CD14-positive monocyte (primary cell): ENCODE measurements around the gene KSR1. TPM values are rescaled to one million over a fixed set of nuclear protein-coding genes. Genes with fewer than 3 reads are reported as not detected.

Source experiments
- DNase-seq, 3 donors: peaks; one replicate each; pipeline ENCODE4 v3.0.0-alpha.2; 2011 to 2022
- H2AFZ ChIP-seq: 2 replicates; pipeline ENCODE4 v1.6.0; 2012; ENCODE audit warnings: mild to moderate bottlenecking, low read depth, low read length, inconsistent platforms; ENCODE audit not compliant: insufficient read depth, poor library complexity, severe bottlenecking
- H3K27ac ChIP-seq, 2 donors: 1 replicate in 1 of 2; 2 replicates in 1 of 2; pipeline ENCODE4 v1.5.1; 2012 to 2013; ENCODE audit warnings: low read length in 2 of 2, control low read depth in 1 of 2, inconsistent platforms in 1 of 2, low read depth in 1 of 2, mild to moderate bottlenecking in 1 of 2
- H3K27me3 ChIP-seq, 2 donors: one replicate each; pipeline versions ENCODE4 v1.6.0 to v1.6.1; 2011 to 2013; ENCODE audit warnings: low read length in 2 of 2; ENCODE audit not compliant: control insufficient read depth in 2 of 2, insufficient read depth in 2 of 2
- H3K36me3 ChIP-seq, 2 donors: replicated peaks in 1 of 2; 1 replicate in 1 of 2; 2 replicates in 1 of 2; pipeline versions ENCODE4 v1.5.1 to v1.6.1; 2012 to 2013; ENCODE audit warnings: low read length in 2 of 2, control low read depth in 1 of 2, inconsistent platforms in 1 of 2, mild to moderate bottlenecking in 1 of 2; ENCODE audit not compliant: insufficient read depth in 2 of 2, control insufficient read depth in 1 of 2
- H3K4me1 ChIP-seq, 2 donors: 1 replicate in 1 of 2; 2 replicates in 1 of 2; pipeline versions ENCODE4 v1.5.1 to v1.6.1; 2012 to 2013; ENCODE audit warnings: low read length in 2 of 2, control low read depth in 1 of 2, inconsistent platforms in 1 of 2, mild to moderate bottlenecking in 1 of 2, moderate library complexity in 1 of 2; ENCODE audit not compliant: insufficient read depth in 2 of 2, control insufficient read depth in 1 of 2
- H3K4me2 ChIP-seq: replicated peaks from 2 replicates; pipeline ENCODE3; 2012; ENCODE audit warnings: low read length, moderate library complexity, mild to moderate bottlenecking; ENCODE audit not compliant: poor library complexity, severe bottlenecking; ENCODE audit errors: extremely low read depth
- H3K4me3 ChIP-seq, 3 experiments: fragments of 200-600 bp in 1 of 3; sonication (generic) in 1 of 3; replicated peaks in 1 of 3; 1 replicate in 2 of 3; 2 replicates in 1 of 3; pipeline ENCODE4 v1.5.1; 2011 to 2013; ENCODE audit warnings: low read length in 3 of 3, mild to moderate bottlenecking in 3 of 3, control low read depth in 2 of 3, low read depth in 2 of 3, inconsistent platforms in 1 of 3, moderate library complexity in 1 of 3
- H3K79me2 ChIP-seq: 2 replicates; pipeline ENCODE4 v1.6.0; 2012; ENCODE audit warnings: mild to moderate bottlenecking, control low read depth, inconsistent platforms, low read length, moderate library complexity; ENCODE audit not compliant: insufficient read depth
- H3K9ac ChIP-seq: 2 replicates; pipeline ENCODE4 v1.6.0; 2017; ENCODE audit warnings: low read length, mild to moderate bottlenecking; ENCODE audit not compliant: insufficient read depth, poor library complexity, severe bottlenecking
- H3K9me3 ChIP-seq, 2 donors: replicated peaks in 1 of 2; 1 replicate in 1 of 2; 2 replicates in 1 of 2; pipeline versions ENCODE4 v1.5.1 to v1.6.1; 2012 to 2013; ENCODE audit warnings: low read length in 2 of 2, control low read depth in 1 of 2; ENCODE audit not compliant: control insufficient read depth in 1 of 2, insufficient read depth in 1 of 2
- H4K20me1 ChIP-seq: 2 replicates; pipeline ENCODE4 v1.6.0; 2012; ENCODE audit warnings: mild to moderate bottlenecking, low read length, control low read depth, moderate library complexity; ENCODE audit not compliant: insufficient read depth
- H3K27ac Mint-ChIP-seq, 7 donors: one replicate each; pipeline ENCODE4 v1.8.0; 2020; ENCODE audit warnings: mild to moderate bottlenecking in 7 of 7, mixed read lengths in 7 of 7, moderate library complexity in 6 of 7, inconsistent platforms in 2 of 7
- H3K27me3 Mint-ChIP-seq, 3 donors: one replicate each; pipeline ENCODE4 v1.8.0; 2021 to 2022; ENCODE audit warnings: low read depth in 3 of 3, mild to moderate bottlenecking in 3 of 3, mixed read lengths in 3 of 3, moderate library complexity in 3 of 3, inconsistent platforms in 1 of 3
- H3K36me3 Mint-ChIP-seq, 2 donors: one replicate each; pipeline ENCODE4 v1.8.0; 2020; ENCODE audit warnings: mixed read lengths in 2 of 2, inconsistent platforms in 1 of 2, mild to moderate bottlenecking in 1 of 2
- H3K4me1 Mint-ChIP-seq: one replicate; pipeline ENCODE4 v1.8.0; 2020; ENCODE audit warnings: mild to moderate bottlenecking, mixed read lengths
- H3K4me3 Mint-ChIP-seq, 2 donors: one replicate each; pipeline ENCODE4 v1.8.0; 2020; ENCODE audit warnings: mild to moderate bottlenecking in 2 of 2, mixed read lengths in 2 of 2, moderate library complexity in 1 of 2
- H3K9me3 Mint-ChIP-seq, 7 donors: one replicate each; pipeline ENCODE4 v1.8.0; 2020 to 2022; ENCODE audit warnings: mixed read lengths in 7 of 7, mild to moderate bottlenecking in 6 of 7, moderate library complexity in 6 of 7, inconsistent platforms in 2 of 7
- WGBS: methylation state at CpG from one replicate; pipeline ENCODE4 v1.1.5; 2013; ENCODE audit warnings: missing lambda C conversion rate; ENCODE audit not compliant: insufficient coverage; 5-methylcytosine and 5-hydroxymethylcytosine counted together
- intact Hi-C, 2 donors: fragments of 100-400 bp; cut with micrococcal nuclease; formaldehyde crosslinking; loops; one replicate each; pipeline versions ENCODE4 v1.15.0 to v1.15.1; 2023
- polyA plus RNA-seq, 3 donors: library from polyadenylated mRNA; depleted of rRNA in 1 of 3; unstranded in 2 of 3; stranded (reverse) in 1 of 3; fragments of 300-500 nt in 2 of 3; fragments of >200 nt in 1 of 3; fragmentation: Illumina TruSeq in 2 of 3; gene quantifications; 1 replicate in 2 of 3; 2 replicates in 1 of 3; pipeline ENCODE4 v1.2.3, GENCODE V29; 2012 to 2021
- TF ChIP-seq, protein P1 (sequence below): fragments of 200-600 bp; IDR thresholded peaks from one replicate; pipeline ENCODE4 v1.8.0; 2022; ENCODE audit warnings: antibody characterized with exemption, mild to moderate bottlenecking

KSR1 gene
- polyA plus RNA-seq, 3 donors, result 1.2 to 111 (median 4.2) TPM

DNA sequence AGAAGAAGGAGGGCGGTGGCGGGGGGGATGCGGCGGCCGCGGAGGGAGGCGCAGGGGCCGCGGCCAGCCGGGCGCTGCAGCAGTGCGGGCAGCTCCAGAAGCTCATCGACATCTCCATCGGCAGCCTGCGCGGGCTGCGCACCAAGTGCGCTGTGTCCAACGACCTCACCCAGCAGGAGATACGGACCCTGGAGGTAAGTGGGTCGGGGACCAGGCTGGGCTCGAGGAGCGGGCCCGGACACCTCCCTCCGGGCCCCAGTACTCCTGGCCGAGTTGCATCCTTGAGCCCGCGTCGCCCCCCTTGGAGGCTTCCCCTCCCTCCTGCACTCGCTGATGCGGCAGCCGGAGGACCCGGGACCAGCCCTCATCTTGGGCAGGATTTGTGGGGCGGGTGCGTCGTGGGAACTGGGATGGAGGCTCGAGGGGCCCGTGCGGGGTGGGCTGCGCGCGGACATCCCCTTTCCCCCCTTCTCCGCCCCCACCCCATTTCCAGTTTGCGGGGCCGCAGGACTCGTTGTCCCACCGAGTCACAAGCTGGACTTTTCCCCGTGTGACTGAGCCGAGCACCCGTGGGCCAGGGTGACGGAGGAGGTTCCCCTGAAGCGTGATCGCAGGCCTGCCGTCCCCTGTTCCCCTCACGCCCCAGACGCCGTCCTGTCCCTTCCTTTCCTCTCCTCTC, 572 bp downstream of the KSR1 start:
- Histone ChIP-seq H3K36me3 (peaks cover 7% of the 10 kb centered on the region in 2 donors), H3K79me2 (peaks cover 54% of the 10 kb centered on the region), H4K20me1 (peaks cover 47% of the 10 kb centered on the region), H3K4me2 (peak overlapping the region; percentile 99), H3K9ac (peak overlapping the region; percentile 84), H2AFZ (peak overlapping the region; percentile 95), H3K27me3 (no peaks in the 10 kb centered on the region), H3K27ac (peak overlapping the region; percentile 38 to 81), H3K9me3 (no peaks in the 10 kb centered on the region), H3K4me3 (peak overlapping the region; percentile 54 to 89 (median 83)), H3K4me1 (peaks cover 19 to 23% of the 10 kb centered on the region in 2 donors)
- Mint-ChIP-seq H3K36me3 (peaks cover 15 to 22% of the 10 kb centered on the region in 2 donors), H3K4me1 (peaks cover 44% of the 10 kb centered on the region), H3K27me3 (peaks cover 2 to 8% (median 5%) of the 10 kb centered on the region in 3 donors), H3K27ac (peak overlapping the region; percentile 73 to 90 (median 86)), H3K9me3 (peaks cover 0 to 2% (median 0%) of the 10 kb centered on the region in 7 donors), H3K4me3 (peak overlapping the region; percentile 93 to 97)
- intact Hi-C loops, result loop anchor here (2.0 to 5.0 kb wide), 3 partner anchors 35 to 75 kb away; no protein-coding TSS in a partner anchor
- TF ChIP-seq, protein P1, sequence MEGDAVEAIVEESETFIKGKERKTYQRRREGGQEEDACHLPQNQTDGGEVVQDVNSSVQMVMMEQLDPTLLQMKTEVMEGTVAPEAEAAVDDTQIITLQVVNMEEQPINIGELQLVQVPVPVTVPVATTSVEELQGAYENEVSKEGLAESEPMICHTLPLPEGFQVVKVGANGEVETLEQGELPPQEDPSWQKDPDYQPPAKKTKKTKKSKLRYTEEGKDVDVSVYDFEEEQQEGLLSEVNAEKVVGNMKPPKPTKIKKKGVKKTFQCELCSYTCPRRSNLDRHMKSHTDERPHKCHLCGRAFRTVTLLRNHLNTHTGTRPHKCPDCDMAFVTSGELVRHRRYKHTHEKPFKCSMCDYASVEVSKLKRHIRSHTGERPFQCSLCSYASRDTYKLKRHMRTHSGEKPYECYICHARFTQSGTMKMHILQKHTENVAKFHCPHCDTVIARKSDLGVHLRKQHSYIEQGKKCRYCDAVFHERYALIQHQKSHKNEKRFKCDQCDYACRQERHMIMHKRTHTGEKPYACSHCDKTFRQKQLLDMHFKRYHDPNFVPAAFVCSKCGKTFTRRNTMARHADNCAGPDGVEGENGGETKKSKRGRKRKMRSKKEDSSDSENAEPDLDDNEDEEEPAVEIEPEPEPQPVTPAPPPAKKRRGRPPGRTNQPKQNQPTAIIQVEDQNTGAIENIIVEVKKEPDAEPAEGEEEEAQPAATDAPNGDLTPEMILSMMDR, result no peak
- under 1% methylated on average over 54 of the region's 57 CpGs for WGBS
- peak in 1 of 3 donors; percentile 40 for DNase-seq

DNA sequence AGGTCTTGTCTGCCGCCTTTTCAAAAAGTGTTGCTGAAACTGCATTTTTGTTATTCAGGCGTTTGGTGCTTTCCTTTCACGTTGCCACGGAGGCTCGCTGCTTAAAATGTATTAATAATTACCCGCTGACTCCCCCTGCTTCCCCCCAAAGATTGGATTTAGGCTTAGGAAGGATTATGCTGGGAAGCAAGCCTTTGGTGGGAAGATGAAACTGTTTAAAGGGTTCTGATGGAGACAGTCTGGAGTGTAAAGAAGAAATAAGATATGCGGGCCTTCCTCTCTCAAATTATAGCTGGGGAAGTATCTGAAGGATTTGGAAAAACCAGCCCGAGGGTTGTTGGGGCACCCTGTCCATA, 1.1 kb downstream of the KSR1 start:
- 0% methylated on average over 3 of the region's 8 CpGs for WGBS
- H2AFZ ChIP-seq, result peak overlapping the region; percentile 95
- peak overlapping the region; percentile 54 to 89 (median 83) for H3K4me3 ChIP-seq
- Mint-ChIP-seq H3K4me1 (peaks cover 49% of the 10 kb centered on the region), H3K9me3 (peaks cover 0 to 2% (median 0%) of the 10 kb centered on the region in 7 donors), H3K27me3 (peaks cover 2 to 8% (median 5%) of the 10 kb centered on the region in 3 donors), H3K4me3 (peak overlapping the region; percentile 93 to 97), H3K36me3 (peaks cover 15 to 22% of the 10 kb centered on the region in 2 donors), H3K27ac (peak overlapping the region; percentile 73 to 90 (median 86))
- H3K27ac ChIP-seq, result peak overlapping the region; percentile 38 to 81
- H3K27me3 ChIP-seq, result no peaks in the 10 kb centered on the region
- H4K20me1 ChIP-seq, result peaks cover 52% of the 10 kb centered on the region
- TF ChIP-seq, protein P1, result no peak
- peaks cover 19 to 23% of the 10 kb centered on the region in 2 donors for H3K4me1 ChIP-seq
- intact Hi-C loops, result loop anchor here (2.0 to 5.0 kb wide), 3 partner anchors 35 to 75 kb away; no protein-coding TSS in a partner anchor
- H3K9me3 ChIP-seq, result no peaks in the 10 kb centered on the region
- peak overlapping the region; percentile 84 for H3K9ac ChIP-seq
- DNase-seq, result no peak
- peaks cover 7% of the 10 kb centered on the region in 2 donors for H3K36me3 ChIP-seq
- peaks cover 59% of the 10 kb centered on the region for H3K79me2 ChIP-seq
- peak overlapping the region; percentile 99 for H3K4me2 ChIP-seq
